Tibial artery (tissue), 4 donors: ENCODE results near the gene GNAS.

Source experiments
- DNase-seq, 2 donors: peaks; one replicate each; pipeline ENCODE4 v3.0.0-alpha.2; 2019
- H3K27ac ChIP-seq, 2 donors: fragments of 200-600 bp; sonication (generic) in 1 of 2; 1 replicate in 1 of 2; 2 replicates in 1 of 2; pipeline ENCODE4 v1.5.1; 2018 to 2019; ENCODE audit warnings: mild to moderate bottlenecking in 1 of 2
- H3K27me3 ChIP-seq, 2 donors: fragments of 200-600 bp; sonication (generic) in 1 of 2; one replicate each; pipeline versions ENCODE4 v1.5.1 to v1.6.0; 2016 to 2019
- H3K36me3 ChIP-seq, 3 donors: fragments of 200-600 bp; sonication (generic) in 2 of 3; one replicate each; pipeline ENCODE4 v1.5.1; 2016 to 2019; ENCODE audit warnings: mild to moderate bottlenecking in 2 of 3
- H3K4me1 ChIP-seq, 4 donors: fragments of 200-600 bp; sonication (generic) in 2 of 4; 1 replicate in 3 of 4; 2 replicates in 1 of 4; pipeline ENCODE4 v1.5.1; 2016 to 2019
- H3K4me3 ChIP-seq, 2 donors: fragments of 200-600 bp; sonication (generic) in 1 of 2; 1 replicate in 1 of 2; 2 replicates in 1 of 2; pipeline ENCODE4 v1.5.1; 2018 to 2019; ENCODE audit warnings: mild to moderate bottlenecking in 2 of 2
- H3K9me3 ChIP-seq, 3 donors: fragments of 200-600 bp; sonication (generic) in 1 of 3; one replicate each; pipeline ENCODE4 v1.5.1; 2016 to 2019
- CTCF ChIP-seq, 2 experiments: fragments of 200-600 bp in 1 of 2; fragments of 450-650 bp in 1 of 2; IDR thresholded peaks; one replicate each; pipeline ENCODE4 v1.5.1; 2017 to 2019; ENCODE audit warnings: antibody characterized with exemption in 2 of 2, mild to moderate bottlenecking in 1 of 2, moderate library complexity in 1 of 2
- intact Hi-C: fragments of 100-400 bp; cut with DNase I; formaldehyde crosslinking; loops from one replicate; pipeline ENCODE4 v1.15.0; 2023; ENCODE audit warnings: low total_unique reads

The GNAS gene

GRCh38 chr20:58910473-58910872 is 58.0 kb downstream of the GNAS start:
- intact Hi-C loops, result loop anchor here (5.0 kb wide), 1 partner anchor 67 kb away; no protein-coding TSS in a partner anchor
- Histone ChIP-seq H3K4me3 (no peak overlapping the region), H3K27ac (no peak overlapping the region), H3K9me3 (no peaks in the 10 kb centered on the region), H3K4me1 (peaks cover 5 to 53% (median 27%) of the 10 kb centered on the region in 4 donors), H3K36me3 (peaks cover 45 to 51% (median 48%) of the 10 kb centered on the region in 3 donors), H3K27me3 (no peaks in the 10 kb centered on the region)
- DNase-seq, result no peak
- TF ChIP-seq CTCF (IDR thresholded peaks at IDR 0.05), result no peak

DNA sequence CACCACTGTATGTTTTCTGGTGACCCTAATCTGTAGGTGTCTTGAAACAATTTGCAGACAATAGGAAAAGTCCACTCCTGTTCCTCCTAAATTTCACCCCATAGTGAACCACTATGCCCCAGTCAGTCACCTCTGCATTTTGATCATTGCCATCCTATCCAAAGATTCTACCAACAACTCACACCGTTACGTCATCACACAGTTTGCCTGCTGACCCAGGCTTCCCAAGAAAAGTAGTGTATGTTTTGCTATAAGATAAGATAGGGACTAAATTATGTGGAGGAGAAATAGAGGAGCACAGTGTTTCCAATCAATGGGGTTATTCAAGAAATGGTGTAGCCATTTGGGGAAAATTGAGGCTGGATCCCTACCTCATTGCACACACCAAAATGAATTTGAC is 58.8 kb downstream of the GNAS start:
- Histone ChIP-seq H3K4me3 (no peak overlapping the region), H3K36me3 (peaks cover 37 to 43% (median 41%) of the 10 kb centered on the region in 3 donors), H3K9me3 (no peaks in the 10 kb centered on the region), H3K4me1 (peaks cover 5 to 44% (median 25%) of the 10 kb centered on the region in 4 donors), H3K27me3 (no peaks in the 10 kb centered on the region), H3K27ac (no peak overlapping the region)
- no peak for DNase-seq
- intact Hi-C loops, result loop anchor here (5.0 kb wide), 1 partner anchor 66 kb away; no protein-coding TSS in a partner anchor
- no peak for TF ChIP-seq CTCF (IDR thresholded peaks at IDR 0.05)

DNA sequence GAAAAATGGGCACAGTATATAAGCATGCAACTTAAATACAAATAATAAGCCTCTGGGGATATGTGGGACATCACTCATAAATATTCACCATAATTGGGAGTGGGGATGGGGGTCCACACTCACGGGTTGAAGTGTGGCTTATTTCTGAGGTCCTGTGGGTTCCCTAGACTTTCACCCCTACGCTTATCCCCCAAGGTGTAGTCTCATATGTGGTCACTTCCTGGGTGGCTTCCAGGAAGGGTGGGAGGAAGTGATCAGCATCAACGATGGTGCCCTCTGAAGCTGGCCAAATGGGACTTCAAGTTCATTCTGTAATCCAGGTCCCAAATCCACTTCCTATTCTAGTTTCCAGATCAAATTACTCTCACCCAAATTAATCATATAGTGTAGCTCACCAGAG is 59.5 kb downstream of the GNAS start:
- TF ChIP-seq CTCF (IDR thresholded peaks at IDR 0.05), result no peak
- Histone ChIP-seq H3K27me3 (no peaks in the 10 kb centered on the region), H3K36me3 (peaks cover 33 to 39% (median 36%) of the 10 kb centered on the region in 3 donors), H3K9me3 (no peaks in the 10 kb centered on the region), H3K4me1 (peaks cover 5 to 38% (median 20%) of the 10 kb centered on the region in 4 donors), H3K4me3 (no peak overlapping the region), H3K27ac (no peak overlapping the region)
- no peak for DNase-seq
- intact Hi-C loops, result loop anchor here (5.0 kb wide), 1 partner anchor 65 kb away; no protein-coding TSS in a partner anchor

GRCh38 chr20:58913079-58913478 is 60.6 kb downstream of the GNAS start:
- Histone ChIP-seq H3K4me3 (no peak overlapping the region), H3K27me3 (no peaks in the 10 kb centered on the region), H3K27ac (no peak overlapping the region), H3K4me1 (peaks cover 5 to 29% (median 11%) of the 10 kb centered on the region in 4 donors), H3K9me3 (no peaks in the 10 kb centered on the region), H3K36me3 (peaks cover 33 to 39% (median 36%) of the 10 kb centered on the region in 3 donors)
- intact Hi-C loops, result loop anchor here (5.0 kb wide), 1 partner anchor 64 kb away; no protein-coding TSS in a partner anchor
- TF ChIP-seq CTCF (IDR thresholded peaks at IDR 0.05), result no peak
- DNase-seq, result no peak

DNA sequence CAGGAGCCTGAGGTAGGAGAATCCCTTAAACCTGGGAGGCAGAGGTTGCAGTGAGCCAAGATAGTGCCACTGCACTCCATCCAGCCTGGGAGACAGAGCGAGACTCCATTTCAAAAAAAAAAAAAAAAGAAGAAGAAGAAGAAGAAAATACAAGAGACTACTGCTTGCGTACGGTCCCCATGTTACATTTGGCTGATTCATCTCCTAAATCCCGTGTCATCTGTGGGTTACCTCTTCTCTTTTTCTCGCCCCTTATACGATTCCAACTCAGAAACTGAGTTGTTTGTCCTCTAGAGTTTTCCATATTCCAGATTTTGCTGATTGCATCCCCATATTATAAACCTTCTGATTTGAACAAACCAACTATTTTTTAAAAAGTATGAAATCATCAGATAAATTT is 66.1 kb downstream of the GNAS start:
- intact Hi-C loops, result no loop called here
- Histone ChIP-seq H3K4me1 (peaks cover 0 to 1% (median 0%) of the 10 kb centered on the region in 4 donors), H3K27me3 (no peaks in the 10 kb centered on the region), H3K27ac (no peak overlapping the region), H3K36me3 (no peaks in the 10 kb centered on the region), H3K4me3 (no peak overlapping the region), H3K9me3 (no peaks in the 10 kb centered on the region)
- no peak for TF ChIP-seq CTCF (IDR thresholded peaks at IDR 0.05)
- no peak for DNase-seq

DNA sequence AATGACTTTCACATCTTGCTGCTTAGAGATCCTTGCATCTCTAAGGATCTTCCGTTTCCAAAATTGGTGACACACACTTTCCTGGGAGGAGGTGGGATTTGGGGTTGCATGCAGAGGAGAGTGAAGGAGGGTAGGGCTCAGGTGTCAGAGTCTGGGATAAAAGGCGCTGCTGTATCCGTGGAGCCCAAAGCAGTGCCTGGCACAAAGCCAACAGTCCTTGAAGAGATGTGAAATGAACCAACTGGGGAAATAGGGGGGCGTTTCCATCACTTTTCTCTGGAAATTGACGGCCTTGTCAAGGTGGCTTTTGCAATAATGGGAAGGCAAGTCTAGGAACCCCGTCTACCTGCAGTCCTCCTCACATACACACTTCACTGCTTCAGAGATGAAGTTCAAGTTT is 69.0 kb downstream of the GNAS start:
- H3K4me1 ChIP-seq, result no peaks in the 10 kb centered on the region
- intact Hi-C loops, result no loop called here
- no peak overlapping the region for H3K4me3 ChIP-seq
- H3K9me3 ChIP-seq, result no peaks in the 10 kb centered on the region
- no peak for DNase-seq
- no peaks in the 10 kb centered on the region for H3K27me3 ChIP-seq
- no peak for TF ChIP-seq CTCF (IDR thresholded peaks at IDR 0.05)
- H3K36me3 ChIP-seq, result no peaks in the 10 kb centered on the region
- H3K27ac ChIP-seq, result no peak overlapping the region
